K562 (cell line): Measurements from ENCODE around the gene ZNF772. TPM values are rescaled to one million over a fixed set of nuclear protein-coding genes. Genes with fewer than 3 reads are reported as not detected.
A peak's percentile ranks its signal among the peaks of the same experiment; 100 is the strongest.

ENCODE experiments used
- ARNT ChIP-seq, 2 experiments: fragments of 450-650 bp; IDR thresholded peaks; 2 replicates each; pipeline ENCODE4 v1.6.1; 2016; ENCODE audit warnings: mild to moderate bottlenecking in 1 of 2
- CBX1 ChIP-seq: sonication (generic); IDR thresholded peaks from 2 replicates; pipeline ENCODE4 v1.6.1; 2016; ENCODE audit warnings: antibody characterized with exemption, low read depth, mild to moderate bottlenecking
- CEBPB ChIP-seq: fragments of 450-650 bp; IDR thresholded peaks from 2 replicates; pipeline ENCODE4 v1.6.1; 2016; ENCODE audit warnings: missing genetic modification characterization, missing compliant biosample characterization
- CREB3L1 ChIP-seq: fragments of 450-650 bp; IDR thresholded peaks from 2 replicates; pipeline ENCODE4 v1.6.1; 2014; ENCODE audit warnings: low read depth, mild to moderate bottlenecking, moderate library complexity, borderline replicate concordance
- CREM ChIP-seq: IDR thresholded peaks from 2 replicates; pipeline ENCODE4 v1.6.1; 2014; ENCODE audit warnings: antibody characterized with exemption, low read depth
- CTCF ChIP-seq, 3 experiments: IDR thresholded peaks in 2 of 3; conservative IDR thresholded peaks in 1 of 3; 2 replicates each; pipeline ENCODE4 v1.5.1; 2011 to 2012; ENCODE audit warnings: low read length in 3 of 3, mild to moderate bottlenecking in 3 of 3, control low read depth in 2 of 3, improper control_type of control experiment in 1 of 3, inconsistent platforms in 1 of 3, low read depth in 1 of 3, mixed read lengths in 1 of 3, moderate library complexity in 1 of 3; ENCODE audit not compliant: insufficient read depth in 2 of 3
- CXXC5 ChIP-seq: fragments of 250-450 bp; sonication (Bioruptor Pico); IDR thresholded peaks from 2 replicates; pipeline ENCODE4 v1.8.0; 2022; ENCODE audit warnings: inconsistent platforms, mild to moderate bottlenecking, moderate library complexity
- DNMT1 ChIP-seq: fragments of 450-650 bp; IDR thresholded peaks from 2 replicates; pipeline ENCODE4 v1.6.1; 2016; ENCODE audit warnings: antibody characterized with exemption, mild to moderate bottlenecking
- GABPA ChIP-seq: fragments of 200-800 bp; sonication (Bioruptor generic); conservative IDR thresholded peaks from 2 replicates; pipeline ENCODE4 v1.6.1; 2016; ENCODE audit warnings: low read depth, missing genetic modification characterization, missing compliant biosample characterization
- GABPB1 ChIP-seq: sonication (generic); formaldehyde crosslinking; IDR thresholded peaks from 2 replicates; pipeline ENCODE4 v1.8.0; 2022; ENCODE audit warnings: mild to moderate bottlenecking, missing genetic modification reagents
- KLF1 ChIP-seq: fragments of 450-650 bp; IDR thresholded peaks from 2 replicates; pipeline ENCODE4 v1.6.1; 2016; ENCODE audit warnings: missing genetic modification characterization, missing compliant biosample characterization
- L3MBTL2 ChIP-seq: fragments of 450-650 bp; IDR thresholded peaks from 2 replicates; pipeline ENCODE4 v1.6.1; 2016; ENCODE audit warnings: mild to moderate bottlenecking, moderate library complexity
- ZBTB40 ChIP-seq, 2 experiments: fragments of 450-650 bp in 1 of 2; sonication (generic) in 1 of 2; formaldehyde crosslinking in 1 of 2; IDR thresholded peaks; 2 replicates each; pipeline versions ENCODE4 v1.7.1 to v1.9.0; 2016 to 2022; ENCODE audit warnings: inconsistent platforms in 1 of 2, mild to moderate bottlenecking in 1 of 2, missing genetic modification reagents in 1 of 2
- ZNF316 ChIP-seq: fragments of 450-650 bp; IDR thresholded peaks from 2 replicates; pipeline ENCODE4 v1.6.1; 2016
- ZNF507 ChIP-seq: conservative IDR thresholded peaks from 2 replicates; pipeline ENCODE4 v1.6.1; 2017; ENCODE audit warnings: missing genetic modification characterization, missing compliant biosample characterization
- ZNF77 ChIP-seq: fragments of 250-450 bp; sonication (Bioruptor Pico); IDR thresholded peaks from 2 replicates; pipeline ENCODE4 v1.5.0; 2020
- polyA plus RNA-seq, 8 experiments: library from polyadenylated mRNA; depleted of rRNA in 4 of 8; stranded (reverse) in 5 of 8; unstranded in 3 of 8; fragments of >200 nt; fragmentation: Nextera tagmentation in 2 of 8; fragmentation: Illumina TruSeq in 1 of 8; extraction: Ambion mirVana in 2 of 8; extraction: Trizol in 1 of 8; gene quantifications; 2 replicates each; pipeline versions ENCODE4 v1.2.1 to v1.2.3, GENCODE V29; 2011 to 2014; ENCODE audit warnings: inconsistent platforms in 1 of 8, missing spikeins in 1 of 8
- total RNA-seq, 7 experiments: library from RNA; depleted of rRNA in 6 of 7; stranded (reverse); fragments of >200 nt in 6 of 7; fragmentation: Illumina TruSeq in 2 of 7; extraction: Trizol in 2 of 7; gene quantifications; 2 replicates each; pipeline versions ENCODE4 v1.2.1 to v1.2.3, GENCODE V29; 2011 to 2021; ENCODE audit warnings: low replicate concordance in 1 of 7

The ZNF772 gene
- total and polyA plus RNA-seq, 9 of the 15 experiments (the other 6 are each of a cell fraction or from before 2014, with no cell fraction given): 0.13 to 1.9 (median 1.1) TPM

GRCh38 chr19:57477191-57478008, at the start of gene ZNF772 (continued):
- TF ChIP-seq CREB3L1 (0 out of 2 replicates have a peak, but pooled peaks have one; percentile 26), CXXC5 (CRISPR knock-in tag) (peak; percentile 70), ZNF77 (CRISPR knock-in tag) (no peak), CBX1 (0 out of 2 replicates have a peak, but pooled peaks have one; percentile 45), ZBTB40 (IDR thresholded peaks at IDR 0.05) (peak; percentile 93), ZBTB40 (CRISPR knock-in tag; IDR thresholded peaks at IDR 0.05) (no peak), CTCF (IDR thresholded peaks at IDR 0.05 in 2 of 3, conservative IDR thresholded peaks at IDR 0.05 in 1 of 3; ENCODE audit: insufficient read depth in 2 of 3, low read depth in 1 of 3, low read length in 3 of 3) (peak; percentile 37 to 56 (median 48); a peak in 5 of 6 replicates), L3MBTL2 (peak; percentile 58), GABPB1 (CRISPR knock-in tag) (peak; percentile 88), GABPA (tag) (peak; percentile 96), ZNF507 (tag) (no peak), DNMT1 (no peak), KLF1 (tag) (no peak), CREM (peak; percentile 67), ARNT (IDR thresholded peaks at IDR 0.05) (no peak), ZNF316 (no peak), CEBPB (peak; percentile 62; the same call in 1 of the 2 replicates)
